Measurements from ENCODE around the gene IQGAP3.

IQGAP3 gene

DNA sequence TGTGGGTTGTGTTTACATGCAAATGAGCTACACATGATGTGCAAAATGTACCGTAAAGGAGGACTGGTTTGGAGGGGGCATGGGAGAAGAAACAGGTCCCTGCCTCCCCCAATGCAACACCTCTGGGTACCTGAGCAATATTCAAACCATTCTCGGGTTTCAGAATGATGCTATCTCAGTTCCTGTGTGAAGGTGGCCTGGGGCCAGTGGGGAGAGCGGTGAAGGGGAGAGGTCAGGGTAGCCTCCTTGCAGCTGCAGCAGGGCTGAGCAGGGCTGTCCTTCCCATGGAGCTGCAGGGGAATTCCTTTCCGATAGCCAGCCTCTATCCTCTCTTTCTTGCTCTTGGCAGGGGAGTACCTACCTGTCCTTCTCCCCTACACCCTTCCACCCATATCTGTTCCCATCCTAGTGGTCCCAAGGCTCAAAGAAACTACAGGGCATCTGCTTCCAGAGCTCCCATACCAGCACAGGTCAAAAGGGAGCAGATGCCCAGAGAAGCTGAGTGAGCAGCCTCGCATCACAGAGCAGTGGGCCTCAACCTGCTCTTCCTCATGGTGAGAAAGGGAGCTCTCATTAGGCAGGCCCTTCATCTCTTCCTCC, 83.7 kb downstream of the IQGAP3 start:
- no peaks in the 10 kb centered on the region for H3K27me3 ChIP-seq (ENCODE audit: insufficient read depth, low read depth)
- H3K4me1 ChIP-seq (ENCODE audit: low read depth, poor library complexity, severe bottlenecking): peaks cover 100% of the 10 kb centered on the region
- TF ChIP-seq, protein P1, sequence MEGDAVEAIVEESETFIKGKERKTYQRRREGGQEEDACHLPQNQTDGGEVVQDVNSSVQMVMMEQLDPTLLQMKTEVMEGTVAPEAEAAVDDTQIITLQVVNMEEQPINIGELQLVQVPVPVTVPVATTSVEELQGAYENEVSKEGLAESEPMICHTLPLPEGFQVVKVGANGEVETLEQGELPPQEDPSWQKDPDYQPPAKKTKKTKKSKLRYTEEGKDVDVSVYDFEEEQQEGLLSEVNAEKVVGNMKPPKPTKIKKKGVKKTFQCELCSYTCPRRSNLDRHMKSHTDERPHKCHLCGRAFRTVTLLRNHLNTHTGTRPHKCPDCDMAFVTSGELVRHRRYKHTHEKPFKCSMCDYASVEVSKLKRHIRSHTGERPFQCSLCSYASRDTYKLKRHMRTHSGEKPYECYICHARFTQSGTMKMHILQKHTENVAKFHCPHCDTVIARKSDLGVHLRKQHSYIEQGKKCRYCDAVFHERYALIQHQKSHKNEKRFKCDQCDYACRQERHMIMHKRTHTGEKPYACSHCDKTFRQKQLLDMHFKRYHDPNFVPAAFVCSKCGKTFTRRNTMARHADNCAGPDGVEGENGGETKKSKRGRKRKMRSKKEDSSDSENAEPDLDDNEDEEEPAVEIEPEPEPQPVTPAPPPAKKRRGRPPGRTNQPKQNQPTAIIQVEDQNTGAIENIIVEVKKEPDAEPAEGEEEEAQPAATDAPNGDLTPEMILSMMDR (conservative IDR thresholded peaks at IDR 0.05; ENCODE audit: low read depth, low read length): no peak
- peaks cover 100% of the 10 kb centered on the region for H3K79me2 ChIP-seq (ENCODE audit: insufficient read depth, low read depth)
- H3K27ac ChIP-seq: peak overlapping the region; percentile 70
- no peak overlapping the region for H2AFZ ChIP-seq (ENCODE audit: low read depth)
- H4K20me1 ChIP-seq (ENCODE audit: insufficient read depth): peaks cover 39% of the 10 kb centered on the region
- H3K4me3 ChIP-seq (IDR thresholded peaks at IDR 0.05; ENCODE audit: insufficient read depth, low read depth, low read length): peak overlapping the region; percentile 91
- peak overlapping the region; percentile 99 for H3K4me2 ChIP-seq
- peak overlapping the region; percentile 48; the same call in 1 of the 2 replicates for H3K9ac ChIP-seq
- H3K36me3 ChIP-seq (ENCODE audit: insufficient read depth): peaks cover 1% of the 10 kb centered on the region; the same call in 1 of the 2 replicates

DNA sequence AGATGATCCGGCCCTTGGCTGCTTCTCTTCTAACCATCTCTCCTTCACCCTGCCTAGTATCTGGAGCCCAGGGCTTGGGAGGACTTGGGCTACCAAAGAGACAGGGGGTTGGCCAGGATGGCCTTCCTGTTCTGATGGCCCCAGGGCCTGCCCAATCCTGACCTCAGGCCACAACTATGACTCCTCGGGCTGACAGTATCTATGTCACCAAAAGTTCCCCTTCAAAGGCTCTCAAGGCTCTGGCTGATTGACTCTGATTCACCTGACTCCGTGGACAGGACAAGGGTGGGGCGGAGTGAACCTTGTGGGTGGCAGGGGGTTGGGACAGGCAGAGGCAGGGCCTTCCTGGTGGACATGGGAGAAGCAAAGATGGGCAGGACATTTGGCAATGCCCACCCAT, 84.5 kb downstream of the IQGAP3 start:
- Histone ChIP-seq H3K27ac (peak overlapping the region; percentile 70), H3K4me1 (ENCODE audit: low read depth, poor library complexity, severe bottlenecking) (peaks cover 100% of the 10 kb centered on the region), H3K36me3 (ENCODE audit: insufficient read depth) (peaks cover 9% of the 10 kb centered on the region; the same call in 1 of the 2 replicates), H3K27me3 (ENCODE audit: insufficient read depth, low read depth) (no peaks in the 10 kb centered on the region), H2AFZ (ENCODE audit: low read depth) (no peak overlapping the region), H3K79me2 (ENCODE audit: insufficient read depth, low read depth) (peaks cover 100% of the 10 kb centered on the region), H3K4me2 (peak overlapping the region; percentile 99), H3K4me3 (IDR thresholded peaks at IDR 0.05; ENCODE audit: insufficient read depth, low read depth, low read length) (no peak overlapping the region), H4K20me1 (ENCODE audit: insufficient read depth) (peaks cover 39% of the 10 kb centered on the region), H3K9ac (peak overlapping the region; percentile 48; the same call in 1 of the 2 replicates)
- TF ChIP-seq, protein P1 (conservative IDR thresholded peaks at IDR 0.05; ENCODE audit: low read depth, low read length): no peak

DNA sequence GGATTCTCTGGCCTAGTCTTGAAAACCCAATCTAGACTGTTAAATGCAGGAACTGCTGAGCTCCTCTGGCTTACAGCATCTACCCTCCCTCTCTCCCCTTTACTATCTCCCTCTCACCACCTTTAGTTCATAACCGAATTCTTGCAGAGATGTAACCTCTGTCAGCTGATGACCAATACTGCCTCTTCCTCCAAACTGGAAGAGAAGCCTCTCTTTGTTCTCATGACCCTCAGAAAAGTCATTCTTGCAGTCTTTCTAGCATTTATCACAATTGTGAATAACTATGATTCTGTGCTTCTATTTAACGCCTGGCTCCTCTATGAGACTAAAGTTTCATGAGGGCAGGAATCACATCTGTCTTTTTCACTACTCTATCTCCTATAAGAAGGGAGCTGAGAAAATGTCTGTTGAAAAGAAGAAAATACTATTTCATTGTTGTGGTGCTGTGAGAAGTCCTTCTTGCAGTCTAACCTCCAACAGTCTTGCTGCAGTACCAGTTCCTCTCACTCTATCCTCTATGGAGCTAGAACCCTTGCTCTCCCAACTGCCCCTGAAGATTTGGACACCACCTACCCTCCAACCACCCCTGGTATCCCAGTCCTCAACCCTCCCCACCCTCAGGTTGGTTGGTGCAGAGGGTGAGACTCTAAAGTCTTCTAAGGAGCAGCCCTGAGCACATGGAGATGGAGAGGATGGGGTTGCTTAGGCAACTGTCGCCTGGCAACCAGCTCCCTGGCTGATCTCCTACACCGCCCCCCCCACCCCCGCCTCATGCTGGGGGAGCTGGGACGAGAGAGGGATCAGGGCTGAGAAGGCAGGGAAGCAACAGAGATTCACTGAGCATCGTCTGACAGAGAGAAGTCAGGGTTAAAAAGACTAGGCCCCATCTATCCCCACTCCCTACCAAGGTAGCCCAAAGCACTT, 85.7 kb downstream of the IQGAP3 start:
- H3K4me1 ChIP-seq (ENCODE audit: low read depth, poor library complexity, severe bottlenecking): peaks cover 100% of the 10 kb centered on the region
- peaks cover 39% of the 10 kb centered on the region for H4K20me1 ChIP-seq (ENCODE audit: insufficient read depth)
- peaks cover 97% of the 10 kb centered on the region for H3K79me2 ChIP-seq (ENCODE audit: insufficient read depth, low read depth)
- H3K9ac ChIP-seq: no peak overlapping the region
- H3K27ac ChIP-seq: peak overlapping the region; percentile 70; the same call in 1 of the 2 replicates
- TF ChIP-seq, protein P1 (conservative IDR thresholded peaks at IDR 0.05; ENCODE audit: low read depth, low read length): no peak
- no peak overlapping the region for H2AFZ ChIP-seq (ENCODE audit: low read depth)
- no peaks in the 10 kb centered on the region for H3K27me3 ChIP-seq (ENCODE audit: insufficient read depth, low read depth)
- H3K4me3 ChIP-seq (IDR thresholded peaks at IDR 0.05; ENCODE audit: insufficient read depth, low read depth, low read length): no peak overlapping the region
- peak overlapping the region; percentile 99; the same call in 1 of the 2 replicates for H3K4me2 ChIP-seq
- H3K36me3 ChIP-seq (ENCODE audit: insufficient read depth): peaks cover 17% of the 10 kb centered on the region; the same call in 1 of the 2 replicates

DNA sequence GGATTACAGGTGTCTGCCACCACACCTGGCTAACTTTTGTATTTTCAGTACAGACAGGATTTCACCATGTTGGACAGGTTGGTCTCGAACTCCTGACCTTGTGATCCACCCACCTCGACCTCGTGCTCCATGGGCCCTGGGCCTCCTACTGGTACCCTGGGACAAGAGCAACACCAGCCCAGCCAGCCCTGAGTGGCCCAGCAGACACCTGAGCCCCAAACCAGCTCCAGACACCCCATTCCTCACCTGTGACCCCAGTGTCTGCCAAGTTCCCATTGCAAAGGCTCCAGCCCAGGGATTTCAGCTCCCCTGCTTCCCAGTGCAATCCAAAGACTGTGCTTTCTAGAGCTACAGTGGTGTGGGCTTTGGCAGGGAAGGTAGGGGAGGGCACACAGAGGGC, 86.4 kb downstream of the IQGAP3 start:
- peaks cover 100% of the 10 kb centered on the region for H3K4me1 ChIP-seq (ENCODE audit: low read depth, poor library complexity, severe bottlenecking)
- H3K27ac ChIP-seq: peak overlapping the region; percentile 1; the same call in 1 of the 2 replicates
- no peak overlapping the region for H2AFZ ChIP-seq (ENCODE audit: low read depth)
- no peaks in the 10 kb centered on the region for H3K27me3 ChIP-seq (ENCODE audit: insufficient read depth, low read depth)
- H3K4me3 ChIP-seq (IDR thresholded peaks at IDR 0.05; ENCODE audit: insufficient read depth, low read depth, low read length): no peak overlapping the region
- H3K79me2 ChIP-seq (ENCODE audit: insufficient read depth, low read depth): peaks cover 90% of the 10 kb centered on the region
- peak overlapping the region; percentile 99; the same call in 1 of the 2 replicates for H3K4me2 ChIP-seq
- TF ChIP-seq, protein P1 (conservative IDR thresholded peaks at IDR 0.05; ENCODE audit: low read depth, low read length): no peak
- H4K20me1 ChIP-seq (ENCODE audit: insufficient read depth): peaks cover 39% of the 10 kb centered on the region
- H3K9ac ChIP-seq: no peak overlapping the region
- H3K36me3 ChIP-seq (ENCODE audit: insufficient read depth): peaks cover 24% of the 10 kb centered on the region; the same call in 1 of the 2 replicates

Measured in KMS-11 (cell line).